ENCODE results near the gene CFB.

The CFB gene

GRCh38 chr6:31958741-31959739 is 13.1 kb downstream of the CFB start, which contains the start of the genes NELFE and SKIC2 (continued):
- TF ChIP-seq, protein P1, sequence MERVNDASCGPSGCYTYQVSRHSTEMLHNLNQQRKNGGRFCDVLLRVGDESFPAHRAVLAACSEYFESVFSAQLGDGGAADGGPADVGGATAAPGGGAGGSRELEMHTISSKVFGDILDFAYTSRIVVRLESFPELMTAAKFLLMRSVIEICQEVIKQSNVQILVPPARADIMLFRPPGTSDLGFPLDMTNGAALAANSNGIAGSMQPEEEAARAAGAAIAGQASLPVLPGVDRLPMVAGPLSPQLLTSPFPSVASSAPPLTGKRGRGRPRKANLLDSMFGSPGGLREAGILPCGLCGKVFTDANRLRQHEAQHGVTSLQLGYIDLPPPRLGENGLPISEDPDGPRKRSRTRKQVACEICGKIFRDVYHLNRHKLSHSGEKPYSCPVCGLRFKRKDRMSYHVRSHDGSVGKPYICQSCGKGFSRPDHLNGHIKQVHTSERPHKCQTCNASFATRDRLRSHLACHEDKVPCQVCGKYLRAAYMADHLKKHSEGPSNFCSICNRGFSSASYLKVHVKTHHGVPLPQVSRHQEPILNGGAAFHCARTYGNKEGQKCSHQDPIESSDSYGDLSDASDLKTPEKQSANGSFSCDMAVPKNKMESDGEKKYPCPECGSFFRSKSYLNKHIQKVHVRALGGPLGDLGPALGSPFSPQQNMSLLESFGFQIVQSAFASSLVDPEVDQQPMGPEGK (tag by site-specific recombination; IDR thresholded peaks at IDR 0.05) = peak; percentile 96
- no peak for TF ChIP-seq ZNF529 (tag by site-specific recombination; IDR thresholded peaks at IDR 0.05; ENCODE audit: insufficient replicate concordance)
- TF ChIP-seq ZNF571 (tag by site-specific recombination; IDR thresholded peaks at IDR 0.05) = no peak
- no peak for TF ChIP-seq ZNF221 (tag by site-specific recombination; IDR thresholded peaks at IDR 0.05; ENCODE audit: borderline replicate concordance)
- no peak for TF ChIP-seq SCRT1 (tag by site-specific recombination; IDR thresholded peaks at IDR 0.05; ENCODE audit: borderline replicate concordance)
- 0 out of 2 replicates have a peak, but pooled peaks have one; percentile 38 for TF ChIP-seq WT1 (tag by site-specific recombination; IDR thresholded peaks at IDR 0.05)
- no peak for TF ChIP-seq MEIS1 (CRISPR knock-in tag; IDR thresholded peaks at IDR 0.05; ENCODE audit: borderline replicate concordance)
- no peak for TF ChIP-seq ZNF792 (tag by site-specific recombination; IDR thresholded peaks at IDR 0.05)
- no peak for TF ChIP-seq ZNF701 (tag by site-specific recombination; IDR thresholded peaks at IDR 0.05)
- TF ChIP-seq ZNF202 (tag by site-specific recombination; IDR thresholded peaks at IDR 0.05; ENCODE audit: borderline replicate concordance) = no peak
- 0 out of 2 replicates have a peak, but pooled peaks have one; percentile 51 for TF ChIP-seq ZNF391 (tag by site-specific recombination; IDR thresholded peaks at IDR 0.05; ENCODE audit: borderline replicate concordance, low read depth)
- no peak for TF ChIP-seq ZSCAN4 (tag by site-specific recombination; IDR thresholded peaks at IDR 0.05)
- TF ChIP-seq ZNF169 (tag by site-specific recombination; IDR thresholded peaks at IDR 0.05) = no peak
- peak; percentile 52 for TF ChIP-seq SCRT2 (tag by site-specific recombination; IDR thresholded peaks at IDR 0.05)
- TF ChIP-seq ZNF777 (tag by site-specific recombination; IDR thresholded peaks at IDR 0.05; ENCODE audit: borderline replicate concordance) = peak; percentile 26; the same call in 1 of the 2 replicates
- no peak for TF ChIP-seq ZNF280D (tag by site-specific recombination; IDR thresholded peaks at IDR 0.05)
- no peak for TF ChIP-seq ZNF837 (tag by site-specific recombination; IDR thresholded peaks at IDR 0.05)
- TF ChIP-seq ZNF623 (tag by site-specific recombination; IDR thresholded peaks at IDR 0.05) = no peak
- no peak for TF ChIP-seq ZNF555 (tag by site-specific recombination; conservative IDR thresholded peaks at IDR 0.05)
- TF ChIP-seq, protein P2, sequence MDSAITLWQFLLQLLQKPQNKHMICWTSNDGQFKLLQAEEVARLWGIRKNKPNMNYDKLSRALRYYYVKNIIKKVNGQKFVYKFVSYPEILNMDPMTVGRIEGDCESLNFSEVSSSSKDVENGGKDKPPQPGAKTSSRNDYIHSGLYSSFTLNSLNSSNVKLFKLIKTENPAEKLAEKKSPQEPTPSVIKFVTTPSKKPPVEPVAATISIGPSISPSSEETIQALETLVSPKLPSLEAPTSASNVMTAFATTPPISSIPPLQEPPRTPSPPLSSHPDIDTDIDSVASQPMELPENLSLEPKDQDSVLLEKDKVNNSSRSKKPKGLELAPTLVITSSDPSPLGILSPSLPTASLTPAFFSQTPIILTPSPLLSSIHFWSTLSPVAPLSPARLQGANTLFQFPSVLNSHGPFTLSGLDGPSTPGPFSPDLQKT (IDR thresholded peaks at IDR 0.05; ENCODE audit: borderline replicate concordance, low read depth, low read length) = peak; percentile 96
- no peak for TF ChIP-seq ZNF266 (tag by site-specific recombination; IDR thresholded peaks at IDR 0.05; ENCODE audit: low read depth)
- TF ChIP-seq ZNF639 (tag by site-specific recombination; IDR thresholded peaks at IDR 0.05) = peak; percentile 76
- no peak for TF ChIP-seq ZNF48 (tag by site-specific recombination; IDR thresholded peaks at IDR 0.05)
- peak; percentile 99 for TF ChIP-seq BCL11A (tag by site-specific recombination; IDR thresholded peaks at IDR 0.05; ENCODE audit: low read depth)
- TF ChIP-seq ZNF548 (tag by site-specific recombination; IDR thresholded peaks at IDR 0.05) = no peak
- TF ChIP-seq ZBTB20 (tag by site-specific recombination; IDR thresholded peaks at IDR 0.05) = peak; percentile 88
- no peak for TF ChIP-seq ZNF311 (tag by site-specific recombination; IDR thresholded peaks at IDR 0.05; ENCODE audit: borderline replicate concordance)
- no peak; the same call in none of the 2 replicates for TF ChIP-seq ZNF24 (tag by site-specific recombination; IDR thresholded peaks at IDR 0.05)
- no peak for TF ChIP-seq ZNF670 (tag by site-specific recombination; IDR thresholded peaks at IDR 0.05; ENCODE audit: low read depth)
- TF ChIP-seq SETDB1 (IDR thresholded peaks at IDR 0.05; ENCODE audit: insufficient read length, low read length) = no peak
- no peak for TF ChIP-seq ZFP37 (tag by site-specific recombination; IDR thresholded peaks at IDR 0.05)

Data from HEK293 (cell line).